GM20000 (cell line): ENCODE data around the gene COX19.

Experiments used
- DNase-seq: peaks from one replicate; pipeline ENCODE4 v3.0.0; 2012; ENCODE audit warnings: low spot score
- TF ChIP-seq, protein P1 (sequence below): IDR thresholded peaks from 2 replicates; pipeline ENCODE4 v1.5.1; 2012; ENCODE audit warnings: mild to moderate bottlenecking, control low read depth; ENCODE audit errors: extremely low read depth, missing control alignments

COX19 gene

DNA sequence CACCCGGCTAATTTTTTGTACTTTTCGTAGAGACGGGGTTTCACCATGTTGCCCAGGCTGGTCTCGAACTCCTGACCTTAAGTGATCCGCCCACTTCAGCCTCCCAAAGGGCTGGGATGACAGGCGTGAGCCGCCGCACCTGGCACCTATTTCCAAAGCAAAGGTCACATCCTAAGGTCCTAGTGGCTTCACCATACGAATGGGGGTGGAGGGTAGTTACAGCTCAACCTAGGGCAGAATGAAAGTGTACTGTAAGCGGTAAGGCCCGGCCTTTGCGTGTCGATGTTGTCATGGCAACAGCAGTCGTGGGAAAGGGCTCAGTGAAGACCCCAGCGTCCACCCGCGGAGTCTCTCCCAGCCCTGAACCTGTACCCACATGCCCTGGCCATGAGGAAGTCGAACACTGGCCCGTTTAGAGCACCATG lies 1.6 kb upstream of the COX19 start:
- no peak for DNase-seq
- TF ChIP-seq, protein P1, sequence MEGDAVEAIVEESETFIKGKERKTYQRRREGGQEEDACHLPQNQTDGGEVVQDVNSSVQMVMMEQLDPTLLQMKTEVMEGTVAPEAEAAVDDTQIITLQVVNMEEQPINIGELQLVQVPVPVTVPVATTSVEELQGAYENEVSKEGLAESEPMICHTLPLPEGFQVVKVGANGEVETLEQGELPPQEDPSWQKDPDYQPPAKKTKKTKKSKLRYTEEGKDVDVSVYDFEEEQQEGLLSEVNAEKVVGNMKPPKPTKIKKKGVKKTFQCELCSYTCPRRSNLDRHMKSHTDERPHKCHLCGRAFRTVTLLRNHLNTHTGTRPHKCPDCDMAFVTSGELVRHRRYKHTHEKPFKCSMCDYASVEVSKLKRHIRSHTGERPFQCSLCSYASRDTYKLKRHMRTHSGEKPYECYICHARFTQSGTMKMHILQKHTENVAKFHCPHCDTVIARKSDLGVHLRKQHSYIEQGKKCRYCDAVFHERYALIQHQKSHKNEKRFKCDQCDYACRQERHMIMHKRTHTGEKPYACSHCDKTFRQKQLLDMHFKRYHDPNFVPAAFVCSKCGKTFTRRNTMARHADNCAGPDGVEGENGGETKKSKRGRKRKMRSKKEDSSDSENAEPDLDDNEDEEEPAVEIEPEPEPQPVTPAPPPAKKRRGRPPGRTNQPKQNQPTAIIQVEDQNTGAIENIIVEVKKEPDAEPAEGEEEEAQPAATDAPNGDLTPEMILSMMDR = no peak

DNA sequence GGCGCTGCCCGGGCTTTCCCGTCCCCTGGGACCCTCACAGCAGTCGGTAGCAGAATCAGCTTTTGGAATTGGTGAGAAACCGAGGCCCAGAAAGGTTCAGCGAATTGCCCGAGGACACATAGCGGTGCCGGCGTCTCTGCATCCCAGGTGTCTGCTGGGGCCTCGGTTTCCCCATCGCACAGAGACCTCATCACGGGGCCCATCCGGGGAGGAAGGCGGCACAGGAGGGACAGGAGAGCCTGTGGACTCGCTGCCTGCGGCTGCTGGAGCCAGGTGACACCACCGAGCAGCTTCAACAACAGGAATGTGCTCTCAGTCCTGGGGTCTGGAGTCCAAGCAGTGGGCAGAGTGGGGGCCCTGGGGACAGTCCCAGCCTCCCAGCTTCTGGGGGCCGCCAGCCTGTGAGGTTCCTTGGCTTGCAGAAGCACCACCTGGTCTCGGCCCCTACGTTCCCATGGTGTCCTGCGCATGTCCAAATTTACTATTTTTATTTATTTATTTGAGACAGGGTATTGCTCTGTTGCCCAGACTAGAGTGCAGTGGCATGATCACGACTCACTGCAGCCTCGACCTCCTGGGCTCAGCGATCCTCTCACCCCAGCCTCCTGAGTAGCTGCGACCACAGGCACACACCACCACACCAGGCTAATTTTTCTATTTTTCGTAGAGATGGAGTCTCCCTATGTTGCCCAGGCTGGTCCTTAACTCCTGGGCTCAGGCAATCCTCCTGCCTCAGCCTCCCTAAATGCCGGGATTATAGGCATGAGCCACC lies 539 bp upstream of the COX19 start:
- TF ChIP-seq, protein P1 = no peak
- DNase-seq = no peak

DNA sequence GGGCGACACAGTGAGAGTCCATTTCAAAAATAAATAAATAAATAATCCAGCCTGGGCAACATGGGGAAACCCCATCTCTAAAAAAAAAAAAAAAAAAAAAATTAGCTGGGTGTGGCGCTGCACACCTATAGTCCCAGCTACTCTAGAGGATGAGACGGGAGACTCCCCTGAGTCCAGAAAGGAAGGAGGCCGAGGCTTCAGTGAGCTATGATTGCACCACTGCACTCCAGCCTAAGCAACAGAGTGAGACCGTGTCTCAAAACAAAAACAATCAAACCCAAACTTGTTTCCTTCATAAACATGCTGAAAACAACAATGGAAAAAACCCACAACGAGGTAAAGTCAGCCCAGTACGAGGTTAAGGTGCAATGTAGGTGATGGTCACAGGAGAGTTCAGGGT lies 1.2 kb downstream of the COX19 start:
- DNase-seq = no peak
- TF ChIP-seq, protein P1 = no peak

DNA sequence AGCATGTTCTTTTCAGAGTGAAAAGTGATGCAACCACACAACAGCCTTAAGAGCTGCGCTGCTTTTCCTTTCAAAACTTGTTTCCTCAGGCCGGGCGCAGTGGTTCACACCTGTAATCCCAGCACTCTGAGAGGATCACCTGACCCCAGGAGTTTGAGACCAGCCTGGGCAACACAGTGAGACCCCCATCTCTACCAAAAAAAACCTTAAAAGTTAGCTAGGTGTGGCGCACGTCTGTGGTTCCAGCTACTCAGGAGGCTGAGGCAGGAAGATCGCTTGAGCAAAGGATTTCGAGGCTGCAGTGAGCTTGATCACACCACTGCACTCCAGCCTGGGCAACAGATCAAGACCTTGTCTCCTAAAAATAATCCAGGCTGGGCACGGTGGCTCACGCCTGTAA lies 2.0 kb downstream of the COX19 start:
- DNase-seq = no peak
- TF ChIP-seq, protein P1 = no peak

DNA sequence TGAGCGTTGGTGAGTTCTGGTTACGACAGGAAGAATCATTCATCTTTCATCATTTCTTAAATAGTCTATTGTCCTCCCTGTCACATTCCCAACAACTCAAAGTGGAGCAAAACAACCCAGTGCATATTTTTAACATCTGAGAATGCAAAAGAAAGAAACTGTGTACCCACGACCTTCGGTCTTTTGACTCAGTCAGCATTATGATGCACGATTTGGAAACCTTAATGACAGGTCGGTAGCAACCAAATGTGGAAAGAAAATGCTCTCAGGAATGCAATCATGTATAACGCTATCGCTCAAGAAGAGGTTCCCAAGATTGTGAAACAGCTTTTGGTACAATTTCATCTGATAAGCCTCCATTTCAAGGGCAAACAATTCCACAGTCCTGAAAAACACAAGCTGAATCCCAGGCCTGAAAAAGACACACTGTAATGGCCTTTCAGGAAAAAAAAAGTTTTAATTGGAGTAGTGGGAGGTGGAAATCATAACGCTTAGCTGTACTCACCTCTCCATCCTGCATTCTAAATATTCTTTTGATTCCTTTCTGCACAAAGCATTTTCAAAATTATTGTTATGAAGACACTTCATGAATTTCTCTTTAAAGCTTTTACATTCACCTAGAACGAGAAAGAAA lies 2.6 kb downstream of the COX19 start:
- TF ChIP-seq, protein P1 = no peak

DNA sequence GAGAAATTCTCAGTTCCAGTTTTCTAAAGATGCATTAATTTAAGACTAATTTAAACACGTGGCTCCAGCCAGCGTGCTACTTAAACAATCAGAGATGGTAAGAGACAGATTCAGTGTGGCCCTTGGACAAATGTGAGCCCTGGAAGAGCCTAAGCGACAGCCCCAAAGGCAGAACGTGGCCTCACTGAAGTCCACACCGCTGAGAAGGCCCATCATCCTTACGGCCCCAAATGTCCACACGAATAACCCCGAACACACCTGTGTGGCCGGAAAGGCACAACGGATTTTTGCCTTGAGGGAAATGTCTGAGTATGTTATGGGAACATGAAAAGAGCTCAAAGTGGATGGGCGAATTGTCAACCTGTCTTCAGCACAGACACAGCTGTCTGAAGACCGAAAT lies 3.2 kb downstream of the COX19 start:
- DNase-seq = no peak
- TF ChIP-seq, protein P1 = no peak

More for the DNA sequence above, 2.6 kb downstream of the COX19 start:
- DNase-seq = no peak

DNA sequence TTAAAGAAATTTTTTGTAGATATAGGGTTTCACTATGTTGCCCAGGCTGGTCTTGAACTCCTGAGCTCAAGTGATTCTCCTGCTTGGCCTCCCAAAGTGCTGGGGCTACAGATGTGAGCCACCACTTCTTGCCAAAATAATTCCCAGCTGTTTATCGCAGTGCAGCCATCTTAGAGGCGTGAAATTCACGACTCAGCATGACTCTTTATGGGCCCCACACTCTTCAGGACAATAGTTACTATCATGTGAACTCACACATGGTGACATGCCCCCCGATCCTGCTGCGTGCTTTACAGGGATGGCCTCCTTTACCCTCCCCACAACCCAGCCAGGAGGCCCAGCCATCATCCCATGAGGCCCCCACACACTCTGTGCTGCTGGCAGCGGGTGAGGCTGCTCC lies 4.6 kb downstream of the COX19 start:
- DNase-seq = no peak
- TF ChIP-seq, protein P1 = no peak
